Hepatocyte (in vitro differentiated cells): ENCODE data around the gene MAST3. TPM values are rescaled to one million over a fixed set of nuclear protein-coding genes. Genes with fewer than 3 reads are reported as not detected.

Experiments used
- DNase-seq: peaks from one replicate; pipeline ENCODE4 v3.0.0-alpha.2; 2016; ENCODE audit warnings: low spot score
- H2AFZ ChIP-seq: fragments of 200-600 bp; sonication (generic); 2 replicates; pipeline ENCODE4 v1.6.0; 2016; ENCODE audit warnings: antibody characterized with exemption, mild to moderate bottlenecking
- H3K27ac ChIP-seq: fragments of 200-600 bp; sonication (generic); 2 replicates; pipeline ENCODE4 v1.5.1; 2016; ENCODE audit warnings: mild to moderate bottlenecking
- H3K27me3 ChIP-seq: fragments of 200-600 bp; sonication (generic); 2 replicates; pipeline ENCODE4 v1.6.1; 2016
- H3K36me3 ChIP-seq: fragments of 200-600 bp; sonication (generic); replicated peaks from 2 replicates; pipeline ENCODE4 v1.5.1; 2016; ENCODE audit warnings: low read depth; ENCODE audit not compliant: insufficient read depth
- H3K4me1 ChIP-seq: fragments of 200-600 bp; sonication (generic); 2 replicates; pipeline ENCODE4 v1.5.1; 2016; ENCODE audit warnings: mild to moderate bottlenecking, moderate library complexity; ENCODE audit not compliant: insufficient read depth
- H3K4me2 ChIP-seq: fragments of 200-600 bp; sonication (generic); 2 replicates; pipeline ENCODE4 v1.6.0; 2016
- H3K4me3 ChIP-seq: fragments of 200-600 bp; sonication (generic); 2 replicates; pipeline ENCODE4 v1.5.1; 2016; ENCODE audit warnings: mild to moderate bottlenecking
- H3K79me2 ChIP-seq: fragments of 200-600 bp; sonication (generic); 2 replicates; pipeline ENCODE4 v1.6.0; 2017; ENCODE audit warnings: mild to moderate bottlenecking
- H3K9me2 ChIP-seq: fragments of 200-600 bp; sonication (generic); replicated peaks from 2 replicates; pipeline ENCODE4 v1.6.0; 2017; ENCODE audit warnings: mild to moderate bottlenecking; ENCODE audit not compliant: insufficient read depth
- H3K9me3 ChIP-seq: fragments of 200-600 bp; sonication (generic); 2 replicates; pipeline ENCODE4 v1.5.1; 2016; ENCODE audit warnings: low read depth, mild to moderate bottlenecking
- H4K20me1 ChIP-seq: fragments of 200-600 bp; sonication (generic); 2 replicates; pipeline ENCODE4 v1.6.0; 2016; ENCODE audit warnings: mild to moderate bottlenecking; ENCODE audit not compliant: insufficient read depth, poor library complexity, severe bottlenecking
- CTCF ChIP-seq: fragments of 200-600 bp; sonication (generic); IDR thresholded peaks from 2 replicates; pipeline ENCODE4 v1.5.1; 2016; ENCODE audit warnings: antibody characterized with exemption, mild to moderate bottlenecking; ENCODE audit not compliant: poor library complexity
- EZH2 ChIP-seq: fragments of 200-600 bp; sonication (generic); IDR thresholded peaks from 2 replicates; pipeline ENCODE4 v1.6.1; 2016; ENCODE audit warnings: antibody characterized with exemption, mild to moderate bottlenecking, borderline replicate concordance
- EZH2phosphoT487 ChIP-seq: fragments of 200-600 bp; sonication (generic); IDR thresholded peaks from one replicate; pipeline ENCODE4 v1.6.1; 2018; ENCODE audit warnings: antibody characterized with exemption, mild to moderate bottlenecking, low read depth, moderate library complexity; ENCODE audit not compliant: unreplicated experiment, severe bottlenecking
- WGBS: methylation state at CpG from one replicate; pipeline ENCODE4 v1.1.6; 2016; ENCODE audit warnings: low lambda C conversion rate; ENCODE audit errors: missing lambda C conversion rate; 5-methylcytosine and 5-hydroxymethylcytosine counted together
- polyA plus RNA-seq: library from polyadenylated mRNA; unstranded; fragments of >200 nt; fragmentation: Nextera tagmentation; extraction: Ambion mirVana; gene quantifications from 2 replicates; pipeline ENCODE4 v1.2.1, GENCODE V29; 2016
- total RNA-seq: library from RNA; depleted of rRNA; stranded (reverse); fragments of >200 nt; gene quantifications from 2 replicates; pipeline ENCODE4 v1.2.3, GENCODE V29; 2014

Gene MAST3
- total and polyA plus RNA-seq, 2 experiments from 2014 or later = 9.7 to 10.3 TPM

GRCh38 chr19:18131841-18132596, 34.4 kb downstream of the MAST3 start:
- Histone ChIP-seq H3K4me3 (no peak overlapping the region), H3K4me1 (peaks cover 10% of the 10 kb centered on the region), H3K79me2 (no peaks in the 10 kb centered on the region), H3K27me3 (no peaks in the 10 kb centered on the region), H2AFZ (no peak overlapping the region), H4K20me1 (no peaks in the 10 kb centered on the region), H3K4me2 (no peak overlapping the region), H3K9me2 (no peaks in the 10 kb centered on the region), H3K9me3 (no peaks in the 10 kb centered on the region), H3K27ac (no peak overlapping the region), H3K36me3 (no peaks in the 10 kb centered on the region)
- DNase-seq = no peak
- WGBS = 91% methylated on average over 17 of the region's 31 CpGs
- TF ChIP-seq EZH2phosphoT487 = no peak
- TF ChIP-seq CTCF = no peak
- no peak for TF ChIP-seq EZH2

- Histone ChIP-seq H4K20me1 (no peaks in the 10 kb centered on the region), H2AFZ (no peak overlapping the region), H3K27me3 (no peaks in the 10 kb centered on the region), H3K4me3 (no peak overlapping the region), H3K27ac (peak overlapping the region; percentile 93), H3K4me2 (peak overlapping the region; percentile 29), H3K79me2 (no peaks in the 10 kb centered on the region), H3K36me3 (no peaks in the 10 kb centered on the region), H3K4me1 (peaks cover 10% of the 10 kb centered on the region), H3K9me3 (no peaks in the 10 kb centered on the region), H3K9me2 (no peaks in the 10 kb centered on the region)
- WGBS = 71% methylated on average over 14 of the region's 18 CpGs
- peak; percentile 91 for DNase-seq
- TF ChIP-seq EZH2 (no peak), CTCF (no peak), EZH2phosphoT487 (no peak)
These were observed 38.4 kb downstream of the MAST3 start for GRCh38 chr19:18135712-18136584.

DNA sequence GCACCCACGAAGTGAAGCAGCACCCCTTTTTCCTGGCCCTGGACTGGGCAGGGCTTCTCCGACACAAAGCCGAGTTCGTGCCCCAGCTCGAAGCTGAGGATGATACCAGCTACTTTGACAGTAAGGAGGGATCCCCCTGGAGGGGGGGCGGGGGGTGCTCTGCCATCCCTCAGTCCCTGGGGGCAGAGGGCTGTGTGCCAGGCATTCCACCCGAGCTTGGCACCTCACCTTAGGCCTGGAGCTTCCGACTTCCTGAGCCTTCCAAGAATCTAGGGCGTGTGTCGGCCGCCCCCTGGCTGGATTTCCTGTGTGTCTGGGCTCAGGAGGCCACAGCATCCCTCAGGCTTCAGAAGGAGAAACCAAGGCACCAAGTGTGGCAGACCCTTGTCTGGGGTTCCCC, 39.7 kb downstream of the MAST3 start:
- Histone ChIP-seq H3K9me3 (no peaks in the 10 kb centered on the region), H2AFZ (no peak overlapping the region), H3K4me3 (no peak overlapping the region), H3K27me3 (no peaks in the 10 kb centered on the region), H4K20me1 (no peaks in the 10 kb centered on the region), H3K9me2 (no peaks in the 10 kb centered on the region), H3K27ac (no peak overlapping the region), H3K4me1 (peaks cover 10% of the 10 kb centered on the region), H3K36me3 (no peaks in the 10 kb centered on the region), H3K4me2 (no peak overlapping the region), H3K79me2 (no peaks in the 10 kb centered on the region)
- 95% methylated on average over 9 of the region's 11 CpGs for WGBS
- no peak for DNase-seq
- TF ChIP-seq CTCF (no peak), EZH2 (no peak), EZH2phosphoT487 (no peak)
